ENCODE data around the gene NCBP2L.

DNA sequence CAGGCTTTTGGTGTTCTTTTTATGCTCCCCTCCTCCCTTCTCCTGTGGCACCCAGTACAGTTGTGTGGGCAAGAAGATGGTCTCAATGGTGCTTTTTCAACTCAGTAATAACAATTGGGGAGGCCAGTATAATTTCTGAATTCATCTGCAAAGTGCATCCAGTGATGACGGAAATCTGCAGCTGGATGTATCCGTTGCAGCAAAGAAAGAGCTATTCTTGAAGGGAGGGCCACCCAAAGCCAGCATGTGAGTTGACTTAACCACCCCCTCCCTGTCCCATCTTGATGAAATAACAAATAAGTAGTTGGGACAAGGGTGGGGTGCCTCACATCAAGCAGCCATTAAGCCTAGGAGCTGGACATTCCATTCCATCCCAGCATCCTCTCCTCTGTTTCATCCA is 32.7 kb upstream of the NCBP2L start:
- no peak for TF ChIP-seq CTCF (conservative IDR thresholded peaks at IDR 0.05; ENCODE audit: low read depth, low read length)
- no peak for TF ChIP-seq EZH2phosphoT487 (IDR thresholded peaks at IDR 0.05; ENCODE audit: borderline replicate concordance, low read length)

Data from PC-3 (cell line).